GM23338 (cell line): ENCODE results near the gene AGAP3. TPM values are rescaled to one million over a fixed set of nuclear protein-coding genes. Genes with fewer than 3 reads are reported as not detected.

Experiments
- ATAC-seq: fragments of 200-7000 bp; cut with Tn5 transposase; 3 replicates; pipeline ENCODE4 v1.9.1; 2020
- DNase-seq: peaks from one replicate; pipeline ENCODE4 v3.0.0-alpha.2; 2015; ENCODE audit warnings: low spot score
- H2AFZ ChIP-seq: fragments of 200-600 bp; sonication (generic); 2 replicates; pipeline ENCODE4 v1.8.0; 2016; ENCODE audit warnings: antibody characterized with exemption, mild to moderate bottlenecking, moderate library complexity
- H3F3A ChIP-seq: fragments of 200-600 bp; sonication (generic); replicated peaks from 2 replicates; pipeline ENCODE4 v1.8.0; 2017; ENCODE audit warnings: antibody characterized with exemption, mixed run types, low read depth
- H3K27ac ChIP-seq: fragments of 200-600 bp; sonication (generic); 2 replicates; pipeline ENCODE4 v1.6.1; 2016; ENCODE audit warnings: low read depth
- H3K27me3 ChIP-seq: fragments of 200-600 bp; sonication (generic); 2 replicates; pipeline ENCODE4 v1.8.0; 2016; ENCODE audit warnings: mild to moderate bottlenecking, mixed run types, moderate library complexity; ENCODE audit not compliant: insufficient read depth
- H3K36me3 ChIP-seq: fragments of 200-600 bp; sonication (generic); 2 replicates; pipeline ENCODE4 v1.8.0; 2016; ENCODE audit warnings: mild to moderate bottlenecking; ENCODE audit not compliant: insufficient read depth
- H3K4me1 ChIP-seq: fragments of 200-600 bp; sonication (generic); 2 replicates; pipeline ENCODE4 v1.8.0; 2016; ENCODE audit warnings: mild to moderate bottlenecking, moderate library complexity; ENCODE audit not compliant: insufficient read depth
- H3K4me2 ChIP-seq: fragments of 200-600 bp; sonication (generic); 2 replicates; pipeline ENCODE4 v1.7.1; 2017; ENCODE audit warnings: mixed run types
- H3K4me3 ChIP-seq: fragments of 200-600 bp; sonication (generic); 2 replicates; pipeline ENCODE4 v1.6.1; 2016; ENCODE audit warnings: mixed run types
- H3K79me2 ChIP-seq: fragments of 200-600 bp; sonication (generic); replicated peaks from 2 replicates; pipeline ENCODE4 v1.8.0; 2017; ENCODE audit warnings: mild to moderate bottlenecking; ENCODE audit not compliant: insufficient read depth
- H3K9me2 ChIP-seq: fragments of 200-600 bp; sonication (generic); 2 replicates; pipeline ENCODE4 v1.8.0; 2017; ENCODE audit not compliant: insufficient read depth
- H4K20me1 ChIP-seq: fragments of 200-600 bp; sonication (generic); replicated peaks from 2 replicates; pipeline ENCODE4 v1.8.0; 2017; ENCODE audit warnings: mild to moderate bottlenecking; ENCODE audit not compliant: insufficient read depth
- H3K27ac Mint-ChIP-seq: 2 replicates; pipeline ENCODE4 v1.8.0; 2020; ENCODE audit warnings: inconsistent platforms, mild to moderate bottlenecking, moderate library complexity, mixed read lengths
- H3K27me3 Mint-ChIP-seq: 3 replicates; pipeline ENCODE4 v1.8.0; 2022; ENCODE audit warnings: low read depth, mild to moderate bottlenecking, moderate library complexity, mixed read lengths, inconsistent platforms; ENCODE audit not compliant: insufficient read depth, poor library complexity
- H3K36me3 Mint-ChIP-seq: 3 replicates; pipeline ENCODE4 v1.8.0; 2021; ENCODE audit warnings: low read depth, mild to moderate bottlenecking, inconsistent platforms, moderate library complexity, mixed read lengths
- H3K4me1 Mint-ChIP-seq: 3 replicates; pipeline ENCODE4 v1.8.0; 2020; ENCODE audit warnings: mild to moderate bottlenecking, inconsistent platforms, mixed read lengths
- H3K4me3 Mint-ChIP-seq: 3 replicates; pipeline ENCODE4 v1.8.0; 2021; ENCODE audit warnings: moderate library complexity, mild to moderate bottlenecking, inconsistent platforms, mixed read lengths
- H3K9me3 Mint-ChIP-seq: 3 replicates; pipeline ENCODE4 v1.8.0; 2020; ENCODE audit warnings: moderate library complexity, mild to moderate bottlenecking, inconsistent platforms, mixed read lengths
- CREB1 ChIP-seq: fragments of 250-450 bp; sonication (Bioruptor Pico); IDR thresholded peaks from 2 replicates; pipeline ENCODE4 v1.5.0; 2020; ENCODE audit warnings: low read depth, mild to moderate bottlenecking, moderate library complexity
- CTCF ChIP-seq, 2 experiments: fragments of 200-600 bp in 1 of 2; sonication (generic) in 1 of 2; conservative IDR thresholded peaks; 2 replicates each; pipeline versions ENCODE4 v1.5.1 to v1.6.1; 2016 to 2017; ENCODE audit warnings: antibody characterized with exemption in 2 of 2, low read depth in 2 of 2, mild to moderate bottlenecking in 2 of 2, moderate library complexity in 1 of 2
- EZH2 ChIP-seq: fragments of 200-600 bp; sonication (generic); IDR thresholded peaks from one replicate; pipeline ENCODE4 v1.8.0; 2017; ENCODE audit warnings: antibody characterized with exemption, mild to moderate bottlenecking, low read depth; ENCODE audit not compliant: unreplicated experiment
- EZH2phosphoT487 ChIP-seq: fragments of 200-600 bp; sonication (generic); IDR thresholded peaks from one replicate; pipeline ENCODE4 v1.8.1; 2018; ENCODE audit warnings: antibody characterized with exemption; ENCODE audit not compliant: unreplicated experiment
- JUNB ChIP-seq: IDR thresholded peaks from one replicate; pipeline ENCODE4 v1.6.1; 2016; ENCODE audit warnings: antibody characterized with exemption; ENCODE audit not compliant: unreplicated experiment
- NANOG ChIP-seq: IDR thresholded peaks from 2 replicates; pipeline ENCODE4 v1.6.1; 2016; ENCODE audit warnings: antibody characterized with exemption, borderline replicate concordance
- POLR2AphosphoS5 ChIP-seq: IDR thresholded peaks from 2 replicates; pipeline ENCODE4 v1.6.1; 2016; ENCODE audit warnings: antibody characterized with exemption, low read depth
- ZNF331 ChIP-seq: fragments of 250-450 bp; sonication (Bioruptor Pico); IDR thresholded peaks from 2 replicates; pipeline ENCODE4 v1.5.0; 2020; ENCODE audit warnings: low read depth, mild to moderate bottlenecking, moderate library complexity
- ZNF462 ChIP-seq: fragments of 250-450 bp; sonication (Bioruptor Pico); IDR thresholded peaks from 2 replicates; pipeline ENCODE4 v1.5.0; 2020; ENCODE audit warnings: mild to moderate bottlenecking, moderate library complexity
- polyA plus RNA-seq: library from polyadenylated mRNA; unstranded; fragments of >200 nt; fragmentation: Nextera tagmentation; extraction: Ambion mirVana; gene quantifications from 2 replicates; pipeline ENCODE4 v1.2.1, GENCODE V29; 2016
- total RNA-seq: library from RNA; depleted of rRNA; stranded (reverse); fragments of >200 nt; shearing (Covaris generic); gene quantifications from 2 replicates; pipeline ENCODE4 v1.2.3, GENCODE V29; 2014
- TF ChIP-seq, protein P1 (sequence below): IDR thresholded peaks from one replicate; pipeline ENCODE4 v1.6.1; 2018; ENCODE audit warnings: antibody characterized with exemption; ENCODE audit not compliant: unreplicated experiment

AGAP3 gene
- total and polyA plus RNA-seq, 2 experiments from 2014 or later: 24.0 to 39.2 TPM

DNA sequence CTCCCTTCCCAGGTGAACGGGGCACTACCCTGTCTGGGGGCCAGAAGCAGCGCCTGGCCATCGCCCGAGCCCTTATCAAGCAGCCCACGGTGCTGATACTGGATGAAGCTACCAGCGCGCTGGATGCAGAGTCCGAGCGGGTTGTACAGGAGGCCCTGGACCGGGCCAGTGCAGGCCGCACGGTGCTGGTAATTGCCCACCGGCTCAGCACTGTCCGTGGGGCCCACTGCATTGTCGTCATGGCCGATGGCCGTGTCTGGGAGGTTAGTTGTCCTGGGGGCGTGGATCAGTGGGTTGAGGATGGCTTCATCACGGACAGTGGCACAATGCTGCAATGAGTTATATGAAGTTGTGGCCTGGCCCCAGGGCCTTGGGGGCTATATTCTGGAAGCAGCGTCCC lies 42.3 kb upstream of the AGAP3 start (continued):
- no peak for TF ChIP-seq CTCF (conservative IDR thresholded peaks at IDR 0.05; ENCODE audit: low read depth in 2 of 2)
- no peak for TF ChIP-seq EZH2

DNA sequence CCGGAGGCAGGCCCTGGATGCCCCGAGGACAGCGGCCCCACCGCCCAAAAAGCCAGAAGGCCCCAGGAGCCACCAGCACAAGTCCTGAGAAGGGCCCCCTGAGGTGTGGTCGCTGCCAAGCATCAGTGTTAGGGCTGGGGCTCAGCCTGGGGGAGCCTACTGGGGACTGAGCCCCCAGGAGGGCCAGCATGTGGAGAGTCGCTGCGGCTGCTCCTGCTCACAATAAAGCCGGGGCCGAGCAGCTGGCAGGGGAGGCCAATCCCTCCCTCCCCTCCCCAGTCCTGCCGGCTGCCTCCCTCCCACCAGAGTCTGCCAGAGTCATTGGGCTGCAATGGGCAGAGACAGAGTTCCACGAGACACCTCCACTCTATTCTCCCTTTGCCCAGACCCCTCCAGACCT lies 41.0 kb upstream of the AGAP3 start:
- Mint-ChIP-seq H3K9me3 (no peaks in the 10 kb centered on the region), H3K27ac (no peak overlapping the region), H3K4me1 (peaks cover 4% of the 10 kb centered on the region), H3K4me3 (no peak overlapping the region), H3K36me3 (no peaks in the 10 kb centered on the region; the same call in 2 of the 3 replicates), H3K27me3 (peaks cover 16% of the 10 kb centered on the region)
- Histone ChIP-seq H3K4me1 (no peaks in the 10 kb centered on the region), H3K27me3 (peaks cover 10% of the 10 kb centered on the region), H3K79me2 (no peaks in the 10 kb centered on the region), H3K27ac (no peak overlapping the region), H2AFZ (no peak overlapping the region), H3K4me2 (no peak overlapping the region), H4K20me1 (no peaks in the 10 kb centered on the region), H3K36me3 (no peaks in the 10 kb centered on the region), H3F3A (no peaks in the 10 kb centered on the region), H3K4me3 (no peak overlapping the region), H3K9me2 (no peaks in the 10 kb centered on the region)
- DNase-seq: no peak
- no peak for ATAC-seq
- TF ChIP-seq CTCF (conservative IDR thresholded peaks at IDR 0.05; ENCODE audit: low read depth in 2 of 2) (no peak), EZH2phosphoT487 (no peak), ZNF331 (CRISPR knock-in tag) (no peak), NANOG (no peak), POLR2AphosphoS5 (no peak), EZH2 (no peak), JUNB (no peak), ZNF462 (CRISPR knock-in tag) (no peak), CREB1 (no peak)
- TF ChIP-seq, protein P1, sequence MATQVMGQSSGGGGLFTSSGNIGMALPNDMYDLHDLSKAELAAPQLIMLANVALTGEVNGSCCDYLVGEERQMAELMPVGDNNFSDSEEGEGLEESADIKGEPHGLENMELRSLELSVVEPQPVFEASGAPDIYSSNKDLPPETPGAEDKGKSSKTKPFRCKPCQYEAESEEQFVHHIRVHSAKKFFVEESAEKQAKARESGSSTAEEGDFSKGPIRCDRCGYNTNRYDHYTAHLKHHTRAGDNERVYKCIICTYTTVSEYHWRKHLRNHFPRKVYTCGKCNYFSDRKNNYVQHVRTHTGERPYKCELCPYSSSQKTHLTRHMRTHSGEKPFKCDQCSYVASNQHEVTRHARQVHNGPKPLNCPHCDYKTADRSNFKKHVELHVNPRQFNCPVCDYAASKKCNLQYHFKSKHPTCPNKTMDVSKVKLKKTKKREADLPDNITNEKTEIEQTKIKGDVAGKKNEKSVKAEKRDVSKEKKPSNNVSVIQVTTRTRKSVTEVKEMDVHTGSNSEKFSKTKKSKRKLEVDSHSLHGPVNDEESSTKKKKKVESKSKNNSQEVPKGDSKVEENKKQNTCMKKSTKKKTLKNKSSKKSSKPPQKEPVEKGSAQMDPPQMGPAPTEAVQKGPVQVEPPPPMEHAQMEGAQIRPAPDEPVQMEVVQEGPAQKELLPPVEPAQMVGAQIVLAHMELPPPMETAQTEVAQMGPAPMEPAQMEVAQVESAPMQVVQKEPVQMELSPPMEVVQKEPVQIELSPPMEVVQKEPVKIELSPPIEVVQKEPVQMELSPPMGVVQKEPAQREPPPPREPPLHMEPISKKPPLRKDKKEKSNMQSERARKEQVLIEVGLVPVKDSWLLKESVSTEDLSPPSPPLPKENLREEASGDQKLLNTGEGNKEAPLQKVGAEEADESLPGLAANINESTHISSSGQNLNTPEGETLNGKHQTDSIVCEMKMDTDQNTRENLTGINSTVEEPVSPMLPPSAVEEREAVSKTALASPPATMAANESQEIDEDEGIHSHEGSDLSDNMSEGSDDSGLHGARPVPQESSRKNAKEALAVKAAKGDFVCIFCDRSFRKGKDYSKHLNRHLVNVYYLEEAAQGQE: no peak
